HG03097 (cell line): Measurements from ENCODE around the gene DMAC1.

Experiments used
- ATAC-seq: cut with Tn5 transposase; IDR thresholded peaks from one replicate; pipeline ENCODE4 v1.9.1; 2021; ENCODE audit not compliant: unreplicated experiment, low FRiP score

Gene DMAC1

GRCh38 chr9:7784472-7784871 is 15.1 kb downstream of the DMAC1 start:
- no peak for ATAC-seq

GRCh38 chr9:7783635-7784063 is 15.9 kb downstream of the DMAC1 start:
- no peak for ATAC-seq

GRCh38 chr9:7782400-7783120 is 17.0 kb downstream of the DMAC1 start:
- ATAC-seq: no peak

GRCh38 chr9:7780261-7780988 is 19.2 kb downstream of the DMAC1 start:
- ATAC-seq: no peak

- ATAC-seq: no peak
These were observed 20.6 kb downstream of the DMAC1 start for GRCh38 chr9:7778851-7779600.

GRCh38 chr9:7777771-7778170 is 21.8 kb downstream of the DMAC1 start:
- no peak for ATAC-seq

- no peak for ATAC-seq
These were observed 29.5 kb downstream of the DMAC1 start for GRCh38 chr9:7770111-7770510.

GRCh38 chr9:7762600-7762999 is 37.0 kb downstream of the DMAC1 start:
- ATAC-seq: no peak

GRCh38 chr9:7760014-7760415 is 39.6 kb downstream of the DMAC1 start:
- no peak for ATAC-seq

- ATAC-seq: peak; percentile 98
These were observed 43.5 kb downstream of the DMAC1 start for GRCh38 chr9:7756088-7756487.

GRCh38 chr9:7752481-7752880 is 47.1 kb downstream of the DMAC1 start:
- no peak for ATAC-seq
